ENCODE results near the gene S100A3. TPM values are rescaled to one million over a fixed set of nuclear protein-coding genes. Genes with fewer than 3 reads are reported as not detected.

Gene S100A3
- total and polyA plus RNA-seq, 2 of the 8 experiments (the other 6 are each of a cell fraction or from before 2014, with no cell fraction given) = 0.26 to 0.47 TPM

- POLR2A ChIA-PET (ENCODE audit: partially characterized antibody) = interaction anchor here (1.0 to 2.3 kb wide), 2 partner anchors 29 to 56 kb away, joined by 3 to 19 read pairs; partner anchors contain the start of gene S100A13
- no peaks in the 10 kb centered on the region for H3K79me2 ChIP-seq (ENCODE audit: control insufficient read depth in 1 of 2, insufficient read depth in 2 of 2, low read length in 2 of 2)
- no peak overlapping the region for H3K4me2 ChIP-seq (ENCODE audit: insufficient read depth in 1 of 2, low read depth in 2 of 2, low read length in 2 of 2)
- no peak overlapping the region for H2BK120ac ChIP-seq (replicated peaks; ENCODE audit: low read depth, low read length)
- no peaks in the 10 kb centered on the region for H4K20me1 ChIP-seq (replicated peaks in 1 of 2; ENCODE audit: control insufficient read depth in 1 of 2, insufficient read depth in 2 of 2, low read length in 2 of 2)
- peaks cover 11 to 22% (median 17%) of the 10 kb centered on the region in 4 experiments for H3K4me1 ChIP-seq (replicated peaks in 1 of 4; ENCODE audit: control insufficient read depth in 3 of 4, insufficient read depth in 4 of 4, low read length in 3 of 4)
- no peak overlapping the region for H2AK5ac ChIP-seq (ENCODE audit: low read depth, low read length)
- peaks cover 2% of the 10 kb centered on the region for H3K23me2 ChIP-seq (ENCODE audit: low read depth, low read length)
- no peak overlapping the region for H3K56ac ChIP-seq (replicated peaks; ENCODE audit: insufficient read length, low read depth, low read length)
- no peak overlapping the region for H4K8ac ChIP-seq (ENCODE audit: extremely low read depth, insufficient read depth, low read length)
- no peak overlapping the region for H2BK20ac ChIP-seq (ENCODE audit: low read length)
- H3K14ac ChIP-seq (ENCODE audit: insufficient read length) = no peak overlapping the region
- H3K36me3 ChIP-seq (ENCODE audit: control insufficient read depth in 2 of 4, insufficient read depth in 4 of 4, low read length in 3 of 4) = no peaks in the 10 kb centered on the region
- H3K79me1 ChIP-seq (ENCODE audit: low read depth, low read length) = no peaks in the 10 kb centered on the region
- no peak overlapping the region for H2AFZ ChIP-seq (ENCODE audit: low read length)
- no peak overlapping the region for H4K91ac ChIP-seq (replicated peaks; ENCODE audit: insufficient read length, low read length)
- H3K23ac ChIP-seq (ENCODE audit: insufficient read length) = no peak overlapping the region
- peaks cover 0 to 10% of the 10 kb centered on the region in 2 experiments; a peak in 1 of 4 replicates for H3K9me3 ChIP-seq (ENCODE audit: insufficient read depth in 2 of 2, low read depth in 1 of 2, low read length in 1 of 2)
- H3K4me3 ChIP-seq (ENCODE audit: extremely low read depth in 1 of 4, insufficient read depth in 2 of 4, low read depth in 3 of 4, low read length in 4 of 4) = no peak overlapping the region
- DNase-seq (ENCODE audit: low read depth in 1 of 2, low spot score in 2 of 2) (no peak), FAIRE-seq (no peak)
- H3K27me3 ChIP-seq (replicated peaks in 1 of 4; ENCODE audit: control insufficient read depth in 3 of 4, extremely low read depth in 1 of 4, insufficient read depth in 3 of 4, low read length in 3 of 4) = 0 out of 7 replicates have a peak, but pooled peaks cover 0 to 4% (median 0%) of the 10 kb centered on the region in 4 experiments
- no peak overlapping the region for H3K18ac ChIP-seq (ENCODE audit: extremely low read depth, low read length)
- H2BK12ac ChIP-seq (ENCODE audit: low read depth, low read length) = 0 out of 2 replicates have a peak overlapping the region, but pooled peaks have one; percentile 23
- CTCF ChIA-PET (ENCODE audit: partially characterized antibody) = interaction anchor here (0.7 to 7.5 kb wide), 10 partner anchors 20 to 214 kb away, joined by 3 to 224 read pairs (median 21); partner anchors contain the start of genes S100A1, S100A13, S100A14 and S100A16
- no peak overlapping the region for H4K5ac ChIP-seq (ENCODE audit: insufficient read length, low read depth, low read length)
- H2BK15ac ChIP-seq (ENCODE audit: low read length) = no peak overlapping the region; the same call in 1 of the 2 replicates
- no peak overlapping the region for H3K4ac ChIP-seq (replicated peaks; ENCODE audit: insufficient read length, low read depth, low read length)
- H2BK5ac ChIP-seq (ENCODE audit: low read depth, low read length) = no peak overlapping the region
- no peak overlapping the region for H3K9ac ChIP-seq (replicated peaks in 1 of 4; ENCODE audit: extremely low read depth in 1 of 4, low read depth in 3 of 4, low read length in 3 of 4)
- TF ChIP-seq BCL11A (IDR thresholded peaks at IDR 0.05; ENCODE audit: low read depth in 2 of 2, low read length in 2 of 2) (no peak), RXRA (IDR thresholded peaks at IDR 0.05; ENCODE audit: insufficient read depth, low read depth, low read length) (no peak), TCF12 (IDR thresholded peaks at IDR 0.05; ENCODE audit: low read depth, low read length) (no peak), ASH2L (IDR thresholded peaks at IDR 0.05; ENCODE audit: low read length) (no peak), JUN (IDR thresholded peaks at IDR 0.05; ENCODE audit: low read depth, low read length) (no peak), CREB1 (IDR thresholded peaks at IDR 0.05) (no peak), SRF (IDR thresholded peaks at IDR 0.05; ENCODE audit: low read depth, low read length) (no peak), HDAC2 (IDR thresholded peaks at IDR 0.05; ENCODE audit: borderline replicate concordance in 1 of 2, low read depth in 2 of 2, low read length in 2 of 2) (no peak), SP1 (IDR thresholded peaks at IDR 0.05; ENCODE audit: low read depth, low read length) (no peak), YY1 (IDR thresholded peaks at IDR 0.05; ENCODE audit: low read depth, low read length) (no peak), CTBP2 (IDR thresholded peaks at IDR 0.05; ENCODE audit: borderline replicate concordance, insufficient read depth, insufficient read length, low read length) (no peak)
- WGBS, 2 experiments (ENCODE audit: extremely low coverage in 1 of 2, insufficient coverage in 1 of 2, insufficient read length in 1 of 2, insufficient replicate concordance in 2 of 2, low coverage in 1 of 2, low lambda C conversion rate in 2 of 2, missing lambda C conversion rate in 1 of 2) = 90% methylated on average over 4 of the region's 5 CpGs; no CpG with 5 or more reads in 1 of the 2 experiments
- no peak overlapping the region for H3K27ac ChIP-seq (ENCODE audit: low read depth, low read length)
These were observed 21.8 kb upstream of the S100A3 start for GRCh38 chr1:153570874-153571273.

Measured in H1 (cell line).